Suprapubic skin (tissue), 3 donors: ENCODE data around the gene METTL1.

Source experiments
- POLR2A ChIP-seq, 2 donors: fragments of 450-650 bp; IDR thresholded peaks; one replicate each; pipeline ENCODE4 v1.6.1; 2017; ENCODE audit warnings: antibody characterized with exemption in 2 of 2, mild to moderate bottlenecking in 2 of 2, moderate library complexity in 2 of 2
- TF ChIP-seq, protein P1 (sequence below), 2 donors: fragments of 200-600 bp in 1 of 2; fragments of 450-650 bp in 1 of 2; sonication (generic) in 1 of 2; IDR thresholded peaks; one replicate each; pipeline ENCODE4 v1.5.1; 2016 to 2019; ENCODE audit warnings: antibody characterized with exemption in 2 of 2, mild to moderate bottlenecking in 1 of 2, moderate library complexity in 1 of 2

DNA sequence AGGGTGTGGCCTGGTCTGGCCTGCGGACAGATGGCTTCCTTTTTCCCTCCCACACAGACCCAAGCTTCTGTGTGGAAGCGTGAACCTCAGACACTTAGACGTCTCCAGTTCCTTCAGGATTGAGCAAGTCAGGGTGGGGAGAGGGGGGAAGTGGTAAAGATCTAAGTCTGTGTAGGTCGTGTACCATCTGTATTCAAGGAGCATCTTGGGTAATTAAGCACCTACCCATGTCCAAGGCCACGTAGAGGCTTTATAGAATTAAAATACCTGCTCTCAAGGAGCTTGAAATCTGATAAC is 44.9 kb upstream of the METTL1 start:
- TF ChIP-seq, protein P1, sequence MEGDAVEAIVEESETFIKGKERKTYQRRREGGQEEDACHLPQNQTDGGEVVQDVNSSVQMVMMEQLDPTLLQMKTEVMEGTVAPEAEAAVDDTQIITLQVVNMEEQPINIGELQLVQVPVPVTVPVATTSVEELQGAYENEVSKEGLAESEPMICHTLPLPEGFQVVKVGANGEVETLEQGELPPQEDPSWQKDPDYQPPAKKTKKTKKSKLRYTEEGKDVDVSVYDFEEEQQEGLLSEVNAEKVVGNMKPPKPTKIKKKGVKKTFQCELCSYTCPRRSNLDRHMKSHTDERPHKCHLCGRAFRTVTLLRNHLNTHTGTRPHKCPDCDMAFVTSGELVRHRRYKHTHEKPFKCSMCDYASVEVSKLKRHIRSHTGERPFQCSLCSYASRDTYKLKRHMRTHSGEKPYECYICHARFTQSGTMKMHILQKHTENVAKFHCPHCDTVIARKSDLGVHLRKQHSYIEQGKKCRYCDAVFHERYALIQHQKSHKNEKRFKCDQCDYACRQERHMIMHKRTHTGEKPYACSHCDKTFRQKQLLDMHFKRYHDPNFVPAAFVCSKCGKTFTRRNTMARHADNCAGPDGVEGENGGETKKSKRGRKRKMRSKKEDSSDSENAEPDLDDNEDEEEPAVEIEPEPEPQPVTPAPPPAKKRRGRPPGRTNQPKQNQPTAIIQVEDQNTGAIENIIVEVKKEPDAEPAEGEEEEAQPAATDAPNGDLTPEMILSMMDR (IDR thresholded peaks at IDR 0.05), result no peak
- no peak for TF ChIP-seq POLR2A (IDR thresholded peaks at IDR 0.05)
